ENCODE results near the gene NPAS3.

DNA sequence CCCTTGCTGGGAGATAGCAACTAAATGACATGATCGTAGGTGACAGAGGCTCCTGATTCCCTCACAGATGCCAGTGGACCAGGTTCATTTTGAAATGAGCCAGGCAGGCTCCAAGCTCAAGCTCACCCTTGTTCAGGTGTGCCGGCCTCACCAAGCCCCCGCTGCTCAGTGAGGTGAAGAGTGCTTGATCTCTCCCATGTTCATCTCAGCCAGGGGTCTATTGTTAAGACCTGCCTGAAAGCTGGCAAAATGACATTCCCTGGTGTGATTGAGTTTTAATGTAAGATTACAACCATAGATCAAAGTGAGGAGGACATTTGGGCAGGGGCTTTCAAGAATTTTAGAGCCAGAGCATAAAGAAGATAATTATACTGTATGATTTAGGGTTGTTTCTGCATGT, 514.3 kb downstream of the NPAS3 start:
- TF ChIP-seq, protein P1, sequence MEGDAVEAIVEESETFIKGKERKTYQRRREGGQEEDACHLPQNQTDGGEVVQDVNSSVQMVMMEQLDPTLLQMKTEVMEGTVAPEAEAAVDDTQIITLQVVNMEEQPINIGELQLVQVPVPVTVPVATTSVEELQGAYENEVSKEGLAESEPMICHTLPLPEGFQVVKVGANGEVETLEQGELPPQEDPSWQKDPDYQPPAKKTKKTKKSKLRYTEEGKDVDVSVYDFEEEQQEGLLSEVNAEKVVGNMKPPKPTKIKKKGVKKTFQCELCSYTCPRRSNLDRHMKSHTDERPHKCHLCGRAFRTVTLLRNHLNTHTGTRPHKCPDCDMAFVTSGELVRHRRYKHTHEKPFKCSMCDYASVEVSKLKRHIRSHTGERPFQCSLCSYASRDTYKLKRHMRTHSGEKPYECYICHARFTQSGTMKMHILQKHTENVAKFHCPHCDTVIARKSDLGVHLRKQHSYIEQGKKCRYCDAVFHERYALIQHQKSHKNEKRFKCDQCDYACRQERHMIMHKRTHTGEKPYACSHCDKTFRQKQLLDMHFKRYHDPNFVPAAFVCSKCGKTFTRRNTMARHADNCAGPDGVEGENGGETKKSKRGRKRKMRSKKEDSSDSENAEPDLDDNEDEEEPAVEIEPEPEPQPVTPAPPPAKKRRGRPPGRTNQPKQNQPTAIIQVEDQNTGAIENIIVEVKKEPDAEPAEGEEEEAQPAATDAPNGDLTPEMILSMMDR (IDR thresholded peaks at IDR 0.05) = no peak
- TF ChIP-seq POLR2A (IDR thresholded peaks at IDR 0.05) (no peak), POLR2AphosphoS5 (IDR thresholded peaks at IDR 0.05) (no peak), EP300 (IDR thresholded peaks at IDR 0.05) (no peak)
